ENCODE results near the gene MEOX1.

DNA sequence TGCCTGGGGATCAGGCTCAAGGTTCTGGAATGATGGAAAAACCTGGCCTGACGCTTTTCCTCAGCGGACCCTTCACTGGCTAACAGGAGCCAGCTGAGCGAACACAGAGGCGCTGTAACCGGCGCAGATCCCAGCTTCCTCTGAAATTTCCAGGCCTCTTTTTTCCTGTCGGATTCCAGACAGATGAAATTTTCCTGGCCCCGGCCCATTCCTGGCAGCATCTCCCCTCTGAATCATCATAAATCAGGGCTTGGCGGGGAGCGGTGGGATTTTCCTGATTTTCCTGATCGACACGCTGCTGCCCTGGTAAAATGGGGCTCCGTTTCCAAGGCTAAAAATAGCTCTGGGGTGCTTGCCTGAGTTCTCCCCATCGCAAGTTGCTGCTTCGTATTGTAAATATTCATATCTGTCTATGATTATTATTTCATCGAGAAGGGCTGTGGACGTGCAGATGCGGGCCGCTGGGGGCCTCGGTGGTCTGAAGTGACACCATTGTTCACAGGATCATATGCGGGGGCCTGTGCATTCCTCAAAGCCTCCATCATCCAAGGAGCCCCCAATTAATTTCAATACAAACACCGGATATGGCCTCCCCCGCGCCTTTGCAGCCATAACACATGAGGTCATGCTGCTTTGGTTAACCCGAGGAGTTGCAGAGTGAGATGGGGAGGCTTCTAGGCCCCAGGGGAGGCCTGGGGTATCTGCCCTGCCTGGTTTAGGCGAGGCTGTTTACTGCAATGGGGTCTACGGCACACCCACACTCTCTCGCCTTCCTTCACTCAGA lies 69.8 kb downstream of the MEOX1 start:
- TF ChIP-seq, protein P1, sequence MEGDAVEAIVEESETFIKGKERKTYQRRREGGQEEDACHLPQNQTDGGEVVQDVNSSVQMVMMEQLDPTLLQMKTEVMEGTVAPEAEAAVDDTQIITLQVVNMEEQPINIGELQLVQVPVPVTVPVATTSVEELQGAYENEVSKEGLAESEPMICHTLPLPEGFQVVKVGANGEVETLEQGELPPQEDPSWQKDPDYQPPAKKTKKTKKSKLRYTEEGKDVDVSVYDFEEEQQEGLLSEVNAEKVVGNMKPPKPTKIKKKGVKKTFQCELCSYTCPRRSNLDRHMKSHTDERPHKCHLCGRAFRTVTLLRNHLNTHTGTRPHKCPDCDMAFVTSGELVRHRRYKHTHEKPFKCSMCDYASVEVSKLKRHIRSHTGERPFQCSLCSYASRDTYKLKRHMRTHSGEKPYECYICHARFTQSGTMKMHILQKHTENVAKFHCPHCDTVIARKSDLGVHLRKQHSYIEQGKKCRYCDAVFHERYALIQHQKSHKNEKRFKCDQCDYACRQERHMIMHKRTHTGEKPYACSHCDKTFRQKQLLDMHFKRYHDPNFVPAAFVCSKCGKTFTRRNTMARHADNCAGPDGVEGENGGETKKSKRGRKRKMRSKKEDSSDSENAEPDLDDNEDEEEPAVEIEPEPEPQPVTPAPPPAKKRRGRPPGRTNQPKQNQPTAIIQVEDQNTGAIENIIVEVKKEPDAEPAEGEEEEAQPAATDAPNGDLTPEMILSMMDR (IDR thresholded peaks at IDR 0.05) = no peak
- TF ChIP-seq, protein P2, sequence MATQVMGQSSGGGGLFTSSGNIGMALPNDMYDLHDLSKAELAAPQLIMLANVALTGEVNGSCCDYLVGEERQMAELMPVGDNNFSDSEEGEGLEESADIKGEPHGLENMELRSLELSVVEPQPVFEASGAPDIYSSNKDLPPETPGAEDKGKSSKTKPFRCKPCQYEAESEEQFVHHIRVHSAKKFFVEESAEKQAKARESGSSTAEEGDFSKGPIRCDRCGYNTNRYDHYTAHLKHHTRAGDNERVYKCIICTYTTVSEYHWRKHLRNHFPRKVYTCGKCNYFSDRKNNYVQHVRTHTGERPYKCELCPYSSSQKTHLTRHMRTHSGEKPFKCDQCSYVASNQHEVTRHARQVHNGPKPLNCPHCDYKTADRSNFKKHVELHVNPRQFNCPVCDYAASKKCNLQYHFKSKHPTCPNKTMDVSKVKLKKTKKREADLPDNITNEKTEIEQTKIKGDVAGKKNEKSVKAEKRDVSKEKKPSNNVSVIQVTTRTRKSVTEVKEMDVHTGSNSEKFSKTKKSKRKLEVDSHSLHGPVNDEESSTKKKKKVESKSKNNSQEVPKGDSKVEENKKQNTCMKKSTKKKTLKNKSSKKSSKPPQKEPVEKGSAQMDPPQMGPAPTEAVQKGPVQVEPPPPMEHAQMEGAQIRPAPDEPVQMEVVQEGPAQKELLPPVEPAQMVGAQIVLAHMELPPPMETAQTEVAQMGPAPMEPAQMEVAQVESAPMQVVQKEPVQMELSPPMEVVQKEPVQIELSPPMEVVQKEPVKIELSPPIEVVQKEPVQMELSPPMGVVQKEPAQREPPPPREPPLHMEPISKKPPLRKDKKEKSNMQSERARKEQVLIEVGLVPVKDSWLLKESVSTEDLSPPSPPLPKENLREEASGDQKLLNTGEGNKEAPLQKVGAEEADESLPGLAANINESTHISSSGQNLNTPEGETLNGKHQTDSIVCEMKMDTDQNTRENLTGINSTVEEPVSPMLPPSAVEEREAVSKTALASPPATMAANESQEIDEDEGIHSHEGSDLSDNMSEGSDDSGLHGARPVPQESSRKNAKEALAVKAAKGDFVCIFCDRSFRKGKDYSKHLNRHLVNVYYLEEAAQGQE (IDR thresholded peaks at IDR 0.05; ENCODE audit: insufficient read depth in 1 of 2, low read depth in 2 of 2, low read length in 1 of 2) = no peak
- TF ChIP-seq SIN3A (IDR thresholded peaks at IDR 0.05; ENCODE audit: borderline replicate concordance, insufficient read depth, low read depth, low read length) = no peak

Measured in Panc1 (cell line).